Trophoblast cell (in vitro differentiated cells and primary cell): ENCODE data around the gene MTHFD2L.
"Not testable (repeated sequence)": the region's sequence is repeated elsewhere in the genome, so short reads cannot be mapped to it uniquely, and the experiment has no call there.

Experiments used
- DNase-seq, 2 donors: peaks; one replicate each; pipeline ENCODE4 v3.0.0-alpha.2; 2016
- H2AFZ ChIP-seq: 2 replicates; pipeline ENCODE4 v1.6.1; 2013; ENCODE audit warnings: low read length, moderate library complexity, mild to moderate bottlenecking; ENCODE audit not compliant: insufficient read depth, poor library complexity
- H2AK5ac ChIP-seq: 2 replicates; pipeline ENCODE4 v1.6.1; 2013; ENCODE audit warnings: mild to moderate bottlenecking, low read length
- H2BK120ac ChIP-seq: 2 replicates; pipeline ENCODE4 v1.6.1; 2013; ENCODE audit warnings: low read length, mild to moderate bottlenecking, moderate library complexity; ENCODE audit not compliant: insufficient read depth, poor library complexity
- H2BK12ac ChIP-seq: 2 replicates; pipeline ENCODE4 v1.6.1; 2013; ENCODE audit warnings: mild to moderate bottlenecking, low read length, moderate library complexity
- H2BK5ac ChIP-seq: 2 replicates; pipeline ENCODE4 v1.6.1; 2013; ENCODE audit warnings: low read length, low read depth, moderate library complexity, mild to moderate bottlenecking; ENCODE audit not compliant: poor library complexity
- H3K14ac ChIP-seq: 2 replicates; pipeline ENCODE4 v1.6.1; 2013; ENCODE audit warnings: mild to moderate bottlenecking, low read length
- H3K18ac ChIP-seq: 2 replicates; pipeline ENCODE4 v1.6.1; 2013; ENCODE audit warnings: mild to moderate bottlenecking, low read length
- H3K23ac ChIP-seq: 2 replicates; pipeline ENCODE4 v1.6.1; 2013; ENCODE audit warnings: low read length
- H3K27ac ChIP-seq: 2 replicates; pipeline ENCODE4 v1.5.1; 2013; ENCODE audit warnings: low read depth, mild to moderate bottlenecking, inconsistent platforms, low read length, moderate library complexity
- H3K27me3 ChIP-seq: 2 replicates; pipeline ENCODE4 v1.6.1; 2013; ENCODE audit warnings: inconsistent platforms, mild to moderate bottlenecking, low read length, moderate library complexity; ENCODE audit not compliant: insufficient read depth
- H3K36me3 ChIP-seq, 2 experiments: 1 replicate in 1 of 2; 2 replicates in 1 of 2; pipeline ENCODE4 v1.6.1; 2013; ENCODE audit warnings: low read length in 2 of 2, mild to moderate bottlenecking in 2 of 2, moderate library complexity in 1 of 2; ENCODE audit not compliant: insufficient read depth in 2 of 2, control insufficient read depth in 1 of 2
- H3K4ac ChIP-seq: 2 replicates; pipeline ENCODE4 v1.6.1; 2013; ENCODE audit warnings: low read depth, mild to moderate bottlenecking, low read length, moderate library complexity
- H3K4me1 ChIP-seq, 2 experiments: 1 replicate in 1 of 2; 2 replicates in 1 of 2; pipeline ENCODE4 v1.6.1; 2013; ENCODE audit warnings: low read length in 2 of 2, mild to moderate bottlenecking in 2 of 2, moderate library complexity in 1 of 2; ENCODE audit not compliant: insufficient read depth in 2 of 2, control insufficient read depth in 1 of 2
- H3K4me2 ChIP-seq: 2 replicates; pipeline ENCODE4 v1.6.1; 2013; ENCODE audit warnings: inconsistent platforms, mild to moderate bottlenecking, low read length, moderate library complexity
- H3K4me3 ChIP-seq: 2 replicates; pipeline ENCODE4 v1.5.1; 2013; ENCODE audit warnings: mild to moderate bottlenecking, low read depth, low read length, inconsistent platforms
- H3K79me1 ChIP-seq: one replicate; pipeline ENCODE4 v1.6.1; 2013; ENCODE audit warnings: low read length
- H3K79me2 ChIP-seq: 2 replicates; pipeline ENCODE4 v1.6.1; 2013; ENCODE audit warnings: low read length, mild to moderate bottlenecking; ENCODE audit not compliant: control insufficient read depth, insufficient read depth, poor library complexity
- H3K9ac ChIP-seq: 2 replicates; pipeline ENCODE4 v1.6.1; 2013; ENCODE audit warnings: mild to moderate bottlenecking, low read length
- H3K9me3 ChIP-seq: 2 replicates; pipeline ENCODE4 v1.6.1; 2013; ENCODE audit warnings: low read depth, mild to moderate bottlenecking, control low read depth, inconsistent platforms, low read length; ENCODE audit not compliant: insufficient read depth
- H4K12ac ChIP-seq: 2 replicates; pipeline ENCODE4 v1.6.1; 2013; ENCODE audit warnings: low read depth, mild to moderate bottlenecking, low read length, moderate library complexity
- H4K8ac ChIP-seq: 2 replicates; pipeline ENCODE4 v1.6.1; 2013; ENCODE audit warnings: low read depth, mild to moderate bottlenecking, low read length, moderate library complexity
- H4K91ac ChIP-seq: one replicate; pipeline ENCODE4 v1.6.1; 2013; ENCODE audit warnings: low read depth, mild to moderate bottlenecking, low read length, moderate library complexity
- WGBS: extraction: QIAGEN DNeasy Blood & Tissue Kit; methylation state at CpG from one replicate; pipeline ENCODE4 v1.1.7; 2013; ENCODE audit warnings: missing lambda C conversion rate; ENCODE audit not compliant: insufficient read length, insufficient coverage; ENCODE audit errors: extremely low coverage; 5-methylcytosine and 5-hydroxymethylcytosine counted together

Gene MTHFD2L

DNA sequence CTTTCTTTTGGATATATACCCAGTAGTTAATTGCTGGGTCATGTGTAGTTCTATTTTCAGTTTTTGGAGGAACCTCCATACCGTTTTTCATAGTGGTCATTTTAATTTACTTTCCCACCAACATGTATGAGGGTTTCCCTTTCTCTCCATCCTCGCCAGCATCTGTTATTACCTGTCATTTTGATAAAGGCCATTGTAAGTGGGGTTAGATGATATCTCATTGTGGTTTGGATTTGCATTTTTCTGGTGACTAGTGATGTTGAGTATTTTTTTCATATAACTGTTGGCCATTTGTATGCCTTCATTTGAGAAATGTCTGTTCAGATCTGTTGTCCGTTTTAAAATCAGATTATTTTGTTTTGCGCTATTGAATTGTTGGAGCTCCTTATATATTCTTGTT lies 30.2 kb upstream of the MTHFD2L start:
- Histone ChIP-seq H3K14ac (no peak overlapping the region), H4K8ac (no peak overlapping the region), H2AFZ (no peak overlapping the region), H2BK12ac (no peak overlapping the region), H3K79me2 (no peaks in the 10 kb centered on the region), H3K4ac (no peak overlapping the region), H2BK5ac (no peak overlapping the region), H3K4me1 (no peaks in the 10 kb centered on the region), H2AK5ac (no peak overlapping the region), H3K23ac (no peak overlapping the region), H3K4me3 (no peak overlapping the region), H3K27ac (no peak overlapping the region), H3K4me2 (no peak overlapping the region), H4K12ac (no peak overlapping the region), H3K9ac (no peak overlapping the region), H3K79me1 (no peaks in the 10 kb centered on the region), H2BK120ac (no peak overlapping the region), H3K9me3 (no peaks in the 10 kb centered on the region), H3K36me3 (no peaks in the 10 kb centered on the region), H4K91ac (no peak overlapping the region), H3K18ac (no peak overlapping the region), H3K27me3 (no peaks in the 10 kb centered on the region)
- no CpG with 5 or more reads among the region's 4 CpGs for WGBS
- DNase-seq = no peak

DNA sequence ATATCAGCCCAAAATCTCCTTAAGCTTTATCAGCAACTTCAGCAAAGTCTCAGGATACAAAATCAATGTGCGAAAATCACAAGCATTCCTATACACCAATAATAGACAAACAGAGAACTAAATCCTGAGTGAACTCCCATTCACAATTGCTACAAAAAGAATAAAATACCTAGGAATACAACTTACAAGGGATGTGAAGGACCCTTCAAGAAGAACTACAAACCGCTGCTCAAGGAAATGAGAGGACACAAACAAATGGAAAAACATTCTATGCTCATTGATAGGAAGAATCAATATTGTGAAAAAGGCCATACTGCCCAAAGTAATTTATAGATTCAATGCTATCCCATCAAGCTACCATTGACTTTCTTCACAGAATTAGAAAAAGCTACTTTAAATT lies 27.1 kb upstream of the MTHFD2L start:
- not testable (repeated sequence) for H3K4me1 ChIP-seq, H3K4me2 ChIP-seq, H3K36me3 ChIP-seq, H3K27ac ChIP-seq, H3K27me3 ChIP-seq, H2AK5ac ChIP-seq, DNase-seq, H3K79me1 ChIP-seq, H3K4me3 ChIP-seq, H2AFZ ChIP-seq, H4K91ac ChIP-seq, H2BK5ac ChIP-seq, H4K8ac ChIP-seq, H4K12ac ChIP-seq, H3K18ac ChIP-seq, H3K14ac ChIP-seq, H3K9ac ChIP-seq, H3K23ac ChIP-seq, H3K79me2 ChIP-seq, H3K4ac ChIP-seq, H2BK120ac ChIP-seq, H3K9me3 ChIP-seq, H2BK12ac ChIP-seq
- WGBS = no CpG with 5 or more reads among the region's 2 CpGs

DNA sequence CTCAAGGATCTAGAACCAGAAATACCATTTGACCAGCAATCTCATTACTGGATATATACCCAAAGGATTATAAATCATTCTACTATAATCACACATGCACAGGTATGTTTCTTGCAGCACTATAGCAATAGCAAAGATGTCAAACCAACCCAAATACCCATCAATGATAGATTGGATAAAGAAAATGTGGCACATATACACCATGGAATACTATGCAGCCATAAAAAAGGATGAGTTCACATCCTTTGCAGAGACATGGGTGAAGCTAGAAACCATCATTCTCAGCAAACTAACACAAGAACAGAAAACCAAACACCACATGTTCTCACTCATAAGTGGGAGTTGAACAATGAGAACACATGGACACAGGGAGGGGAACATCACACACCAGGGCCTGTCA lies 25.7 kb upstream of the MTHFD2L start:
- not testable (repeated sequence) for H3K9ac ChIP-seq, H3K23ac ChIP-seq, H3K79me1 ChIP-seq, H4K8ac ChIP-seq, H2BK5ac ChIP-seq, H3K4me3 ChIP-seq, H3K79me2 ChIP-seq, H3K4me2 ChIP-seq, H4K12ac ChIP-seq, H3K18ac ChIP-seq, H3K4me1 ChIP-seq, H3K36me3 ChIP-seq, H3K14ac ChIP-seq, H4K91ac ChIP-seq, DNase-seq, H3K27me3 ChIP-seq, H2BK120ac ChIP-seq, H2AFZ ChIP-seq, H3K9me3 ChIP-seq, H2BK12ac ChIP-seq, H3K27ac ChIP-seq, H2AK5ac ChIP-seq, H3K4ac ChIP-seq

DNA sequence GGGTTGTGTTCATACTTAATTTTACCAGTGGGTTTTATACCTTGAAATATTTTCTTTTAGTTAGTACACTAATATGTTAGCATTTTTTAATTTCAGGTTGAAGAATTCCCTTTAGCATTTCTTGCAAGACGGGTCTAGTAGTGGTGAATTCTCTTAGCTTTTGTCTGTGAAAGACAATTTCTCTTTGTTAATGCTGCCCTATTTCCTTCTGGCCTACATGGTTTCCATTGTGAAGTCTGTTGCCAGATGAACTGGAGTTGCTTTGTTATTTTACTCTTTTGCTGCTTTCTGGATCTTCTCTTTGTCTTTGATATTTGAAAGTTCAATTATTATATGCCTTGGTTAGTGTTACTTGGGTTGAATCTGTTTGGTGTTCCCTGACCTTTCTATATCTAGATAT lies 25.0 kb upstream of the MTHFD2L start:
- Histone ChIP-seq H2AFZ (no peak overlapping the region), H3K9ac (no peak overlapping the region), H3K23ac (no peak overlapping the region), H3K79me2 (no peaks in the 10 kb centered on the region), H2BK120ac (no peak overlapping the region), H2BK5ac (no peak overlapping the region), H3K27me3 (no peaks in the 10 kb centered on the region), H3K4me3 (no peak overlapping the region), H3K14ac (no peak overlapping the region), H4K8ac (no peak overlapping the region), H3K18ac (no peak overlapping the region), H3K36me3 (no peaks in the 10 kb centered on the region), H3K9me3 (no peaks in the 10 kb centered on the region), H2AK5ac (no peak overlapping the region), H3K4me2 (no peak overlapping the region), H3K4ac (no peak overlapping the region), H4K91ac (no peak overlapping the region), H3K27ac (no peak overlapping the region), H4K12ac (no peak overlapping the region), H3K4me1 (no peaks in the 10 kb centered on the region), H2BK12ac (no peak overlapping the region), H3K79me1 (no peaks in the 10 kb centered on the region)
- no peak for DNase-seq
- WGBS = no CpG with 5 or more reads among the region's 1 CpG
